HepG2 (cell line): ENCODE data around the gene TUBB. TPM values are rescaled to one million over a fixed set of nuclear protein-coding genes. Genes with fewer than 3 reads are reported as not detected.

Experiments used
- CAMTA2 ChIP-seq: sonication (generic); formaldehyde crosslinking; IDR thresholded peaks from 2 replicates; pipeline ENCODE4 v1.4.0; 2020; ENCODE audit warnings: mild to moderate bottlenecking, missing genetic modification reagents, borderline replicate concordance
- ETV5 ChIP-seq: IDR thresholded peaks from 2 replicates; pipeline ENCODE4 v1.6.1; 2018; ENCODE audit warnings: missing biosample characterization, missing genetic modification reagents, inconsistent platforms, borderline replicate concordance
- GLMP ChIP-seq: sonication (generic); formaldehyde crosslinking; IDR thresholded peaks from 2 replicates; pipeline ENCODE4 v1.9.0; 2021; ENCODE audit warnings: missing genetic modification reagents, mild to moderate bottlenecking, borderline replicate concordance
- HOXA3 ChIP-seq: sonication (generic); formaldehyde crosslinking; IDR thresholded peaks from 2 replicates; pipeline ENCODE4 v1.5.0; 2020; ENCODE audit warnings: missing genetic modification reagents
- HOXA5 ChIP-seq: sonication (generic); formaldehyde crosslinking; IDR thresholded peaks from 2 replicates; pipeline ENCODE4 v1.4.0; 2020; ENCODE audit warnings: missing genetic modification reagents
- KDM1A ChIP-seq: IDR thresholded peaks from 2 replicates; pipeline ENCODE4 v1.6.1; 2016; ENCODE audit warnings: missing compliant biosample characterization
- LRRFIP1 ChIP-seq: sonication (generic); formaldehyde crosslinking; conservative IDR thresholded peaks from 2 replicates; pipeline ENCODE4 v1.4.0; 2020; ENCODE audit warnings: missing genetic modification reagents
- NR2F2 ChIP-seq: IDR thresholded peaks from 2 replicates; pipeline ENCODE4 v1.6.1; 2012; ENCODE audit warnings: low read depth, inconsistent platforms, borderline replicate concordance
- SCMH1 ChIP-seq: sonication (generic); formaldehyde crosslinking; IDR thresholded peaks from 2 replicates; pipeline ENCODE4 v1.9.0; 2021; ENCODE audit warnings: missing genetic modification reagents, mild to moderate bottlenecking, borderline replicate concordance
- SNRNP70 ChIP-seq: fragments of 200-400 bp; formaldehyde crosslinking; IDR thresholded peaks from 2 replicates; pipeline ENCODE4 v1.6.1; 2017; ENCODE audit warnings: mild to moderate bottlenecking, low read depth, low read length, moderate library complexity
- TCF7L2 ChIP-seq: IDR thresholded peaks from 2 replicates; pipeline ENCODE4 v1.6.1; 2011; ENCODE audit warnings: mild to moderate bottlenecking, low read depth, low read length, moderate library complexity
- ZNF225 ChIP-seq: sonication (generic); formaldehyde crosslinking; IDR thresholded peaks from 2 replicates; pipeline ENCODE4 v1.4.0; 2020; ENCODE audit warnings: mild to moderate bottlenecking, missing genetic modification reagents
- ZNF235 ChIP-seq: sonication (generic); formaldehyde crosslinking; IDR thresholded peaks from 2 replicates; pipeline ENCODE4 v1.8.1; 2023; ENCODE audit warnings: mild to moderate bottlenecking, missing genetic modification reagents, borderline replicate concordance
- ZNF318 ChIP-seq: sonication (generic); formaldehyde crosslinking; IDR thresholded peaks from 2 replicates; pipeline ENCODE4 v1.4.0; 2020; ENCODE audit warnings: mild to moderate bottlenecking, missing genetic modification reagents
- ZNF557 ChIP-seq: sonication (generic); formaldehyde crosslinking; IDR thresholded peaks from 2 replicates; pipeline ENCODE4 v1.4.0; 2020; ENCODE audit warnings: missing genetic modification reagents
- ZNF7 ChIP-seq: IDR thresholded peaks from 2 replicates; pipeline ENCODE4 v1.6.1; 2016; ENCODE audit warnings: missing biosample characterization, missing genetic modification reagents
- ZSCAN30 ChIP-seq: sonication (generic); formaldehyde crosslinking; IDR thresholded peaks from 2 replicates; pipeline ENCODE4 v1.5.0; 2020; ENCODE audit warnings: mild to moderate bottlenecking, missing genetic modification reagents
- polyA plus RNA-seq, 8 experiments: library from polyadenylated mRNA; depleted of rRNA in 3 of 8; stranded (reverse) in 7 of 8; unstranded in 1 of 8; fragments of >200 nt; fragmentation: Illumina TruSeq in 4 of 8; extraction: Trizol in 4 of 8; gene quantifications; 2 replicates each; pipeline versions ENCODE4 v1.2.1 to v1.2.3, GENCODE V29; 2011 to 2016; ENCODE audit warnings: low read depth in 4 of 8, missing spikeins in 1 of 8, mixed read lengths in 1 of 8; ENCODE audit not compliant: insufficient read depth in 1 of 8
- total RNA-seq, 5 experiments: library from RNA; depleted of rRNA; stranded (reverse); fragments of >200 nt; fragmentation: Illumina TruSeq; extraction: Trizol; gene quantifications; 2 replicates each; pipeline ENCODE4 v1.2.3, GENCODE V29; 2016; ENCODE audit warnings: low read depth in 1 of 5

Gene TUBB
- total and polyA plus RNA-seq, 2 of the 13 experiments (the other 11 are each of a cell fraction or from before 2014, with no cell fraction given): 911 to 1,163 TPM

- TF ChIP-seq ZNF318 (CRISPR knock-in tag): no peak; the same call in 1 of the 2 replicates
- TF ChIP-seq LRRFIP1: peak; percentile 69; the same call in 1 of the 2 replicates
- no peak for TF ChIP-seq SNRNP70
- peak; percentile 99 for TF ChIP-seq ZNF235 (CRISPR knock-in tag)
- TF ChIP-seq ZNF557 (CRISPR knock-in tag): no peak
- TF ChIP-seq KDM1A (CRISPR knock-in tag): 0 out of 2 replicates have a peak, but pooled peaks have one; percentile 50
- TF ChIP-seq ZNF7 (CRISPR knock-in tag): no peak
- TF ChIP-seq ZNF225 (CRISPR knock-in tag): peak; percentile 81
- no peak for TF ChIP-seq SCMH1
- TF ChIP-seq CAMTA2 (CRISPR knock-in tag): 0 out of 2 replicates have a peak, but pooled peaks have one; percentile 71
- no peak for TF ChIP-seq GLMP (CRISPR knock-in tag)
- 0 out of 2 replicates have a peak, but pooled peaks have one; percentile 54 for TF ChIP-seq ZSCAN30 (CRISPR knock-in tag)
- peak; percentile 94; the same call in 1 of the 2 replicates for TF ChIP-seq HOXA5
- TF ChIP-seq TCF7L2: no peak
- TF ChIP-seq HOXA3 (CRISPR knock-in tag): peak; percentile 71
- TF ChIP-seq ETV5 (CRISPR knock-in tag): peak; percentile 64
- TF ChIP-seq NR2F2: peak; percentile 65; the same call in 1 of the 2 replicates
Observed at GRCh38 chr6:30744054-30744805, 24.1 kb downstream of the TUBB start, which contains the start of gene IER3 (continued).
